Liver (tissue), 9 donors: ENCODE data around the gene GALNT17. TPM values are rescaled to one million over a fixed set of nuclear protein-coding genes. Genes with fewer than 3 reads are reported as not detected.

Experiments
- DNase-seq: peaks from one replicate; pipeline ENCODE4 v3.0.0-alpha.2; 2017; ENCODE audit warnings: low spot score
- H3K27ac ChIP-seq, 2 donors: one replicate each; pipeline ENCODE4 v1.7.0; 2013; ENCODE audit warnings: inconsistent platforms in 2 of 2, low read length in 2 of 2, control low read depth in 1 of 2, low read depth in 1 of 2, mild to moderate bottlenecking in 1 of 2
- H3K27me3 ChIP-seq, 4 donors: one replicate each; pipeline versions ENCODE4 v1.6.1 to v1.7.0; 2013; ENCODE audit warnings: low read length in 3 of 4, inconsistent platforms in 1 of 4, mild to moderate bottlenecking in 1 of 4, moderate library complexity in 1 of 4; ENCODE audit not compliant: control insufficient read depth in 4 of 4, insufficient read depth in 4 of 4
- H3K36me3 ChIP-seq, 4 donors: one replicate each; pipeline versions ENCODE4 v1.6.1 to v1.7.0; 2013; ENCODE audit warnings: low read length in 3 of 4, mild to moderate bottlenecking in 3 of 4, low read depth in 1 of 4, moderate library complexity in 1 of 4; ENCODE audit not compliant: control insufficient read depth in 4 of 4, insufficient read depth in 3 of 4
- H3K4me1 ChIP-seq, 4 donors: one replicate each; pipeline versions ENCODE4 v1.6.1 to v1.7.0; 2013; ENCODE audit warnings: low read length in 3 of 4, mild to moderate bottlenecking in 3 of 4, moderate library complexity in 1 of 4; ENCODE audit not compliant: control insufficient read depth in 4 of 4, insufficient read depth in 4 of 4
- H3K4me3 ChIP-seq, 3 donors: one replicate each; pipeline versions ENCODE4 v1.6.1 to v1.7.0; 2013; ENCODE audit warnings: low read length in 3 of 3, control low read depth in 1 of 3, low read depth in 1 of 3, mild to moderate bottlenecking in 1 of 3
- H3K9ac ChIP-seq, 2 donors: one replicate each; pipeline ENCODE4 v1.7.0; 2013; ENCODE audit warnings: low read length in 2 of 2, mild to moderate bottlenecking in 2 of 2, moderate library complexity in 2 of 2, control low read depth in 1 of 2, low read depth in 1 of 2
- H3K9me3 ChIP-seq, 4 donors: one replicate each; pipeline versions ENCODE4 v1.6.1 to v1.7.0; 2013; ENCODE audit warnings: low read length in 3 of 4; ENCODE audit not compliant: control insufficient read depth in 4 of 4
- EGR1 ChIP-seq, 2 donors: IDR thresholded peaks; 2 replicates each; pipeline ENCODE4 v1.6.1; 2016 to 2018; ENCODE audit warnings: antibody characterized with exemption in 2 of 2, low read depth in 2 of 2
- FOXA1 ChIP-seq: IDR thresholded peaks from 2 replicates; pipeline ENCODE4 v1.6.1; 2016; ENCODE audit warnings: antibody characterized with exemption
- FOXA2 ChIP-seq: IDR thresholded peaks from 2 replicates; pipeline ENCODE4 v1.6.1; 2016; ENCODE audit warnings: antibody characterized with exemption
- GABPA ChIP-seq, 2 donors: IDR thresholded peaks in 1 of 2; conservative IDR thresholded peaks in 1 of 2; 2 replicates each; pipeline ENCODE4 v1.6.1; 2016; ENCODE audit warnings: antibody characterized with exemption in 2 of 2, mild to moderate bottlenecking in 1 of 2, moderate library complexity in 1 of 2
- HNF4A ChIP-seq, 2 donors: conservative IDR thresholded peaks; 2 replicates each; pipeline ENCODE4 v1.6.1; 2016; ENCODE audit warnings: antibody characterized with exemption in 2 of 2, mild to moderate bottlenecking in 2 of 2
- HNF4G ChIP-seq: IDR thresholded peaks from 2 replicates; pipeline ENCODE4 v1.6.1; 2016; ENCODE audit warnings: antibody characterized with exemption
- NR2F2 ChIP-seq: IDR thresholded peaks from 2 replicates; pipeline ENCODE4 v1.6.1; 2016; ENCODE audit warnings: antibody characterized with exemption
- RAD21 ChIP-seq, 2 donors: IDR thresholded peaks; 2 replicates each; pipeline ENCODE4 v1.6.1; 2016; ENCODE audit warnings: antibody characterized with exemption in 2 of 2, mild to moderate bottlenecking in 2 of 2
- RXRA ChIP-seq, 2 donors: IDR thresholded peaks; 2 replicates each; pipeline ENCODE4 v1.6.1; 2017 to 2018; ENCODE audit warnings: antibody characterized with exemption in 2 of 2, mild to moderate bottlenecking in 1 of 2
- SP1 ChIP-seq: IDR thresholded peaks from 2 replicates; pipeline ENCODE4 v1.6.1; 2018; ENCODE audit warnings: antibody characterized with exemption, mild to moderate bottlenecking
- TAF1 ChIP-seq: conservative IDR thresholded peaks from 2 replicates; pipeline ENCODE4 v1.6.1; 2016; ENCODE audit warnings: antibody characterized with exemption, mild to moderate bottlenecking
- YY1 ChIP-seq: IDR thresholded peaks from 2 replicates; pipeline ENCODE4 v1.6.1; 2016; ENCODE audit warnings: antibody characterized with exemption, mild to moderate bottlenecking
- WGBS: extraction: QIAGEN DNeasy Blood & Tissue Kit; methylation state at CpG from one replicate; pipeline ENCODE4 v1.1.7; 2013; 5-methylcytosine and 5-hydroxymethylcytosine counted together
- polyA plus RNA-seq, 2 donors: library from polyadenylated mRNA; stranded (reverse) in 1 of 2; unstranded in 1 of 2; fragments of 200-250 nt in 1 of 2; fragments of >200 nt in 1 of 2; fragmentation: Nextera tagmentation in 1 of 2; extraction: Ambion mirVana in 1 of 2; gene quantifications; one replicate each; pipeline versions ENCODE4 v1.2.1 to v1.2.3, GENCODE V29; 2013 to 2015
- total RNA-seq, 2 donors: library from RNA; depleted of rRNA; stranded (reverse); fragments of >200 nt; gene quantifications; one replicate each; pipeline ENCODE4 v1.2.3, GENCODE V29; 2014
- TF ChIP-seq, protein P1 (sequence below): IDR thresholded peaks from 2 replicates; pipeline ENCODE4 v1.6.1; 2016; ENCODE audit warnings: antibody characterized with exemption
- TF ChIP-seq, protein P2 (sequence below): fragments of 150-350 bp; IDR thresholded peaks from 2 replicates; pipeline ENCODE4 v1.5.1; 2017; ENCODE audit warnings: improper control_type of control experiment, low read depth, low read length; ENCODE audit not compliant: missing input control
- TF ChIP-seq, protein P3 (sequence below): IDR thresholded peaks from 2 replicates; pipeline ENCODE4 v1.6.1; 2016; ENCODE audit warnings: antibody characterized with exemption
- TF ChIP-seq, protein P4 (sequence below): IDR thresholded peaks from 2 replicates; pipeline ENCODE4 v1.6.1; 2016; ENCODE audit warnings: antibody characterized with exemption
- TF ChIP-seq, protein P5 (sequence below): IDR thresholded peaks from 2 replicates; pipeline ENCODE4 v1.6.1; 2016; ENCODE audit warnings: antibody characterized with exemption, mild to moderate bottlenecking
- donor health status: healthy.
- donor health status: healthy.
- donor health status: healthy.
- donor health status: healthy.
- donor health status: healthy.

GALNT17 gene
- total and polyA plus RNA-seq, 4 donors, result 0.10 to 0.42 (median 0.37) TPM; not detected in 1

DNA sequence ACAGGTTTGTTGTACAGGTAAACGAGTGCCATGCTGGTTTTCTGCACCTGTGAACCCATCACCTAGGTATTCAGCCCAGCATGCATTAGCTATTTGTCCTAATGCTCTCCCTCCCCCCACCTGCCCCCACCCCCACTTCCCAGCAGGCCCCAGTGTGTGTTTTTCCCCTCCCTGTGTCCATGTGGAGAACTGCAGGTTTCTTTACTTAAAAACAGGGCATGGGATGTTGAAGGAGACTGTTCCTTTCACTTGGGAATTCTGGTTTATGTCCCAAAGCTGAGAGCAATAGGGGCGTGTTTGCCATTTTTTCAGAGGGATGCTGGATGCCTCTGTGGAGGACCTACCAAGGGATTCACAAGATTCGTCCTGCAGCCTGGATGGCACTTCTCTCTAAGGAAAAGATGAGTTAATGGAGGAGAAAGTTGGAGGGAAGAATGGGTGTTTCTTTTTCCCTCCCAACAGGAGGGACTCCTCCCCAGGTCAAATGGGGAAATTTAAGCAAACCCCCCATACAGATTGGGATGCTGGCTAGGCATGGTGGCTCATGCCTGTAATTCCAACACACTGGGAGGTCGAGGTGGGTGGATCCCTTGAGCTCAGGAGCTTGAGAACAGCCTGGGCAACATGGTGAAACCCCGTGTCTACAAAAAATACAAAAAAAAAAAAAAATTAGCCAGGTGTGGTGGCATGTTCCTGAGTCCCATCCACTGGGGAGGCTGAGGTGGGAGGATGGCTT lies 136.0 kb downstream of the GALNT17 start:
- Histone ChIP-seq H3K4me3 (no peak overlapping the region), H3K4me1 (no peaks in the 10 kb centered on the region), H3K27me3 (no peaks in the 10 kb centered on the region), H3K36me3 (no peaks in the 10 kb centered on the region), H3K9ac (no peak overlapping the region), H3K9me3 (peaks cover 5 to 19% (median 10%) of the 10 kb centered on the region in 4 donors), H3K27ac (no peak overlapping the region)
- DNase-seq, result no peak
- no peak for TF ChIP-seq FOXA2
- no peak for TF ChIP-seq RXRA (IDR thresholded peaks at IDR 0.05)
- TF ChIP-seq HNF4G, result no peak
- no peak for TF ChIP-seq NR2F2
- TF ChIP-seq, protein P1, sequence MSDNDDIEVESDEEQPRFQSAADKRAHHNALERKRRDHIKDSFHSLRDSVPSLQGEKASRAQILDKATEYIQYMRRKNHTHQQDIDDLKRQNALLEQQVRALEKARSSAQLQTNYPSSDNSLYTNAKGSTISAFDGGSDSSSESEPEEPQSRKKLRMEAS, result no peak
- TF ChIP-seq SP1, result no peak
- TF ChIP-seq HNF4A (conservative IDR thresholded peaks at IDR 0.05), result no peak
- TF ChIP-seq GABPA (IDR thresholded peaks at IDR 0.05 in 1 of 2, conservative IDR thresholded peaks at IDR 0.05 in 1 of 2), result no peak
- TF ChIP-seq, protein P2, sequence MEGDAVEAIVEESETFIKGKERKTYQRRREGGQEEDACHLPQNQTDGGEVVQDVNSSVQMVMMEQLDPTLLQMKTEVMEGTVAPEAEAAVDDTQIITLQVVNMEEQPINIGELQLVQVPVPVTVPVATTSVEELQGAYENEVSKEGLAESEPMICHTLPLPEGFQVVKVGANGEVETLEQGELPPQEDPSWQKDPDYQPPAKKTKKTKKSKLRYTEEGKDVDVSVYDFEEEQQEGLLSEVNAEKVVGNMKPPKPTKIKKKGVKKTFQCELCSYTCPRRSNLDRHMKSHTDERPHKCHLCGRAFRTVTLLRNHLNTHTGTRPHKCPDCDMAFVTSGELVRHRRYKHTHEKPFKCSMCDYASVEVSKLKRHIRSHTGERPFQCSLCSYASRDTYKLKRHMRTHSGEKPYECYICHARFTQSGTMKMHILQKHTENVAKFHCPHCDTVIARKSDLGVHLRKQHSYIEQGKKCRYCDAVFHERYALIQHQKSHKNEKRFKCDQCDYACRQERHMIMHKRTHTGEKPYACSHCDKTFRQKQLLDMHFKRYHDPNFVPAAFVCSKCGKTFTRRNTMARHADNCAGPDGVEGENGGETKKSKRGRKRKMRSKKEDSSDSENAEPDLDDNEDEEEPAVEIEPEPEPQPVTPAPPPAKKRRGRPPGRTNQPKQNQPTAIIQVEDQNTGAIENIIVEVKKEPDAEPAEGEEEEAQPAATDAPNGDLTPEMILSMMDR, result no peak
- TF ChIP-seq, protein P3, sequence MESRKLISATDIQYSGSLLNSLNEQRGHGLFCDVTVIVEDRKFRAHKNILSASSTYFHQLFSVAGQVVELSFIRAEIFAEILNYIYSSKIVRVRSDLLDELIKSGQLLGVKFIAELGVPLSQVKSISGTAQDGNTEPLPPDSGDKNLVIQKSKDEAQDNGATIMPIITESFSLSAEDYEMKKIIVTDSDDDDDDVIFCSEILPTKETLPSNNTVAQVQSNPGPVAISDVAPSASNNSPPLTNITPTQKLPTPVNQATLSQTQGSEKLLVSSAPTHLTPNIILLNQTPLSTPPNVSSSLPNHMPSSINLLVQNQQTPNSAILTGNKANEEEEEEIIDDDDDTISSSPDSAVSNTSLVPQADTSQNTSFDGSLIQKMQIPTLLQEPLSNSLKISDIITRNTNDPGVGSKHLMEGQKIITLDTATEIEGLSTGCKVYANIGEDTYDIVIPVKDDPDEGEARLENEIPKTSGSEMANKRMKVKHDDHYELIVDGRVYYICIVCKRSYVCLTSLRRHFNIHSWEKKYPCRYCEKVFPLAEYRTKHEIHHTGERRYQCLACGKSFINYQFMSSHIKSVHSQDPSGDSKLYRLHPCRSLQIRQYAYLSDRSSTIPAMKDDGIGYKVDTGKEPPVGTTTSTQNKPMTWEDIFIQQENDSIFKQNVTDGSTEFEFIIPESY, result no peak
- no peak for TF ChIP-seq FOXA1
- TF ChIP-seq, protein P4, sequence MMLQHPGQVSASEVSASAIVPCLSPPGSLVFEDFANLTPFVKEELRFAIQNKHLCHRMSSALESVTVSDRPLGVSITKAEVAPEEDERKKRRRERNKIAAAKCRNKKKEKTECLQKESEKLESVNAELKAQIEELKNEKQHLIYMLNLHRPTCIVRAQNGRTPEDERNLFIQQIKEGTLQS, result no peak
- TF ChIP-seq EGR1 (IDR thresholded peaks at IDR 0.05; ENCODE audit: low read depth in 2 of 2), result no peak
- TF ChIP-seq TAF1, result no peak
- TF ChIP-seq, protein P5, sequence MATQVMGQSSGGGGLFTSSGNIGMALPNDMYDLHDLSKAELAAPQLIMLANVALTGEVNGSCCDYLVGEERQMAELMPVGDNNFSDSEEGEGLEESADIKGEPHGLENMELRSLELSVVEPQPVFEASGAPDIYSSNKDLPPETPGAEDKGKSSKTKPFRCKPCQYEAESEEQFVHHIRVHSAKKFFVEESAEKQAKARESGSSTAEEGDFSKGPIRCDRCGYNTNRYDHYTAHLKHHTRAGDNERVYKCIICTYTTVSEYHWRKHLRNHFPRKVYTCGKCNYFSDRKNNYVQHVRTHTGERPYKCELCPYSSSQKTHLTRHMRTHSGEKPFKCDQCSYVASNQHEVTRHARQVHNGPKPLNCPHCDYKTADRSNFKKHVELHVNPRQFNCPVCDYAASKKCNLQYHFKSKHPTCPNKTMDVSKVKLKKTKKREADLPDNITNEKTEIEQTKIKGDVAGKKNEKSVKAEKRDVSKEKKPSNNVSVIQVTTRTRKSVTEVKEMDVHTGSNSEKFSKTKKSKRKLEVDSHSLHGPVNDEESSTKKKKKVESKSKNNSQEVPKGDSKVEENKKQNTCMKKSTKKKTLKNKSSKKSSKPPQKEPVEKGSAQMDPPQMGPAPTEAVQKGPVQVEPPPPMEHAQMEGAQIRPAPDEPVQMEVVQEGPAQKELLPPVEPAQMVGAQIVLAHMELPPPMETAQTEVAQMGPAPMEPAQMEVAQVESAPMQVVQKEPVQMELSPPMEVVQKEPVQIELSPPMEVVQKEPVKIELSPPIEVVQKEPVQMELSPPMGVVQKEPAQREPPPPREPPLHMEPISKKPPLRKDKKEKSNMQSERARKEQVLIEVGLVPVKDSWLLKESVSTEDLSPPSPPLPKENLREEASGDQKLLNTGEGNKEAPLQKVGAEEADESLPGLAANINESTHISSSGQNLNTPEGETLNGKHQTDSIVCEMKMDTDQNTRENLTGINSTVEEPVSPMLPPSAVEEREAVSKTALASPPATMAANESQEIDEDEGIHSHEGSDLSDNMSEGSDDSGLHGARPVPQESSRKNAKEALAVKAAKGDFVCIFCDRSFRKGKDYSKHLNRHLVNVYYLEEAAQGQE, result no peak
- TF ChIP-seq RAD21 (IDR thresholded peaks at IDR 0.05), result no peak
- no peak for TF ChIP-seq YY1
- WGBS, result 50% methylated on average over 5 of the region's 5 CpGs
